Esophagus muscularis mucosa (tissue), 3 donors: ENCODE measurements around the gene DMKN.

Experiments used
- POLR2AphosphoS5 ChIP-seq, 2 donors: sonication (generic); formaldehyde crosslinking; IDR thresholded peaks; one replicate each; pipeline ENCODE4 v1.6.1; 2017; ENCODE audit warnings: antibody characterized with exemption in 2 of 2
- TF ChIP-seq, protein P1 (sequence below), 3 experiments: fragments of 200-600 bp in 2 of 3; fragments of 450-650 bp in 1 of 3; sonication (generic) in 2 of 3; IDR thresholded peaks; one replicate each; pipeline ENCODE4 v1.5.1; 2017 to 2019; ENCODE audit warnings: antibody characterized with exemption in 3 of 3, mild to moderate bottlenecking in 2 of 3, moderate library complexity in 1 of 3

DNA sequence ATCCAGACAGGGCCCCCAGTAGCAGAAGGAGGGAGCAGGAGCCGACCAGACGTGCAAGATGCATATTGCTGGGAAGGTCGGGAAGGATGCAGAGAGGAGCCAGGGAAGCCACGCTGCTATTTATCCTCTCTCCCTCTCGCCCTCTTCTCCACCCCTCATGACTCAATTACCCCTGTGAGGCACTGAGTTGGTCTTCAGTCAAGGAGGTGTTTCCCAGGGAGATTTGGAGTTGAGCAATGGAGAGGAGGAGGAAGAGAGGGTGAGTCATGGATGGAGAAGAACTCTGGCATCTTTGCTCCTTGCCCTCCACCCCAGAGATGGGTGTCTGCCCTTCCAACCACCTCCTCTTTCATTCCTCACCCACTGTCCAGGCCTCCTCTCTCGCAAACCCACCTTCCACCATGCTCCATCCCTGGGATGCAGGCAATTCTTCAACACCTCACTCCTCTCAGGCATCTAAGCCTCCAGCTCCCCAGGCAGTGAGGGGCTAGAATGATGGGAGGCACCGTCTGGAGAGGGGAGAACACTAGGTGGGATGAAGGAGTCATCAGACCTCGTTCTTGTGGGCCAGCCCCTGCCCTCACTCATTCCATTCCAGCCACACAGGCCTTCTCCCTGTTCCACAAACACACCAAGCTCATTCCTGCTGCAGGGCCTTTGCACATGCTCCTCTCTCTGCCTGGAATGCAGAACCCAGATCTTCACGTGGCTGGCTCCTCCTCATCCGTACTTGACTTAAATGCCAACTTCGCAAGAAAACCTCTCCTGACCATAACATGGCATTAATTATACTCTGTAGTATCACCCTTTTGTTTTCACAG is 15.0 kb upstream of the DMKN start, which contains the start of gene SBSN:
- TF ChIP-seq, protein P1, sequence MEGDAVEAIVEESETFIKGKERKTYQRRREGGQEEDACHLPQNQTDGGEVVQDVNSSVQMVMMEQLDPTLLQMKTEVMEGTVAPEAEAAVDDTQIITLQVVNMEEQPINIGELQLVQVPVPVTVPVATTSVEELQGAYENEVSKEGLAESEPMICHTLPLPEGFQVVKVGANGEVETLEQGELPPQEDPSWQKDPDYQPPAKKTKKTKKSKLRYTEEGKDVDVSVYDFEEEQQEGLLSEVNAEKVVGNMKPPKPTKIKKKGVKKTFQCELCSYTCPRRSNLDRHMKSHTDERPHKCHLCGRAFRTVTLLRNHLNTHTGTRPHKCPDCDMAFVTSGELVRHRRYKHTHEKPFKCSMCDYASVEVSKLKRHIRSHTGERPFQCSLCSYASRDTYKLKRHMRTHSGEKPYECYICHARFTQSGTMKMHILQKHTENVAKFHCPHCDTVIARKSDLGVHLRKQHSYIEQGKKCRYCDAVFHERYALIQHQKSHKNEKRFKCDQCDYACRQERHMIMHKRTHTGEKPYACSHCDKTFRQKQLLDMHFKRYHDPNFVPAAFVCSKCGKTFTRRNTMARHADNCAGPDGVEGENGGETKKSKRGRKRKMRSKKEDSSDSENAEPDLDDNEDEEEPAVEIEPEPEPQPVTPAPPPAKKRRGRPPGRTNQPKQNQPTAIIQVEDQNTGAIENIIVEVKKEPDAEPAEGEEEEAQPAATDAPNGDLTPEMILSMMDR (IDR thresholded peaks at IDR 0.05), result no peak
- no peak for TF ChIP-seq POLR2AphosphoS5 (IDR thresholded peaks at IDR 0.05)
